Vagina (tissue), 2 donors: ENCODE data around the gene RHOU.

Experiments used
- POLR2A ChIP-seq, 2 donors: fragments of 450-650 bp; IDR thresholded peaks; one replicate each; pipeline ENCODE4 v1.6.1; 2017; ENCODE audit warnings: antibody characterized with exemption in 2 of 2, mild to moderate bottlenecking in 2 of 2, moderate library complexity in 2 of 2
- POLR2AphosphoS5 ChIP-seq, 2 donors: sonication (generic); formaldehyde crosslinking; IDR thresholded peaks; one replicate each; pipeline ENCODE4 v1.9.0; 2017; ENCODE audit warnings: antibody characterized with exemption in 2 of 2, mild to moderate bottlenecking in 2 of 2, low read depth in 1 of 2; ENCODE audit not compliant: insufficient read depth in 1 of 2
- TF ChIP-seq, protein P1 (sequence below), 3 experiments: fragments of 450-650 bp in 2 of 3; fragments of 200-600 bp in 1 of 3; sonication (generic) in 1 of 3; IDR thresholded peaks; one replicate each; pipeline ENCODE4 v1.5.1; 2017 to 2019; ENCODE audit warnings: antibody characterized with exemption in 3 of 3, mild to moderate bottlenecking in 2 of 3, moderate library complexity in 2 of 3

GRCh38 chr1:228784181-228784580, 48.9 kb downstream of the RHOU start:
- TF ChIP-seq, protein P1, sequence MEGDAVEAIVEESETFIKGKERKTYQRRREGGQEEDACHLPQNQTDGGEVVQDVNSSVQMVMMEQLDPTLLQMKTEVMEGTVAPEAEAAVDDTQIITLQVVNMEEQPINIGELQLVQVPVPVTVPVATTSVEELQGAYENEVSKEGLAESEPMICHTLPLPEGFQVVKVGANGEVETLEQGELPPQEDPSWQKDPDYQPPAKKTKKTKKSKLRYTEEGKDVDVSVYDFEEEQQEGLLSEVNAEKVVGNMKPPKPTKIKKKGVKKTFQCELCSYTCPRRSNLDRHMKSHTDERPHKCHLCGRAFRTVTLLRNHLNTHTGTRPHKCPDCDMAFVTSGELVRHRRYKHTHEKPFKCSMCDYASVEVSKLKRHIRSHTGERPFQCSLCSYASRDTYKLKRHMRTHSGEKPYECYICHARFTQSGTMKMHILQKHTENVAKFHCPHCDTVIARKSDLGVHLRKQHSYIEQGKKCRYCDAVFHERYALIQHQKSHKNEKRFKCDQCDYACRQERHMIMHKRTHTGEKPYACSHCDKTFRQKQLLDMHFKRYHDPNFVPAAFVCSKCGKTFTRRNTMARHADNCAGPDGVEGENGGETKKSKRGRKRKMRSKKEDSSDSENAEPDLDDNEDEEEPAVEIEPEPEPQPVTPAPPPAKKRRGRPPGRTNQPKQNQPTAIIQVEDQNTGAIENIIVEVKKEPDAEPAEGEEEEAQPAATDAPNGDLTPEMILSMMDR (IDR thresholded peaks at IDR 0.05): no peak
- no peak for TF ChIP-seq POLR2A (IDR thresholded peaks at IDR 0.05)
- no peak for TF ChIP-seq POLR2AphosphoS5 (IDR thresholded peaks at IDR 0.05; ENCODE audit: insufficient read depth in 1 of 2, low read depth in 1 of 2)
